ENCODE results near the gene S100A3. TPM values are rescaled to one million over a fixed set of nuclear protein-coding genes. Genes with fewer than 3 reads are reported as not detected.

Gene S100A3
- polyA plus RNA-seq, 1 donor (not counting 4 experiments of a cell fraction or from before 2014, with no cell fraction given), result 15.1 TPM

GRCh38 chr1:153553830-153554541 lies 4.9 kb upstream of the S100A3 start:
- Histone ChIP-seq H3K4me1 (ENCODE audit: control insufficient read depth, extremely low read depth, insufficient read depth, low read length) (peaks cover 31% of the 10 kb centered on the region), H3K9me1 (ENCODE audit: control insufficient read depth, extremely low read depth, insufficient read depth, low read length) (no peaks in the 10 kb centered on the region), H3K36me3 (ENCODE audit: control insufficient read depth in 2 of 2, extremely low read depth in 1 of 2, insufficient read depth in 2 of 2, low read length in 2 of 2) (peaks cover 17 to 33% of the 10 kb centered on the region in 2 experiments), H3K4me3 (ENCODE audit: control insufficient read depth in 2 of 3, extremely low read depth in 1 of 3, insufficient read depth in 2 of 3, low read depth in 1 of 3, low read length in 3 of 3) (no peak overlapping the region), H2AFZ (ENCODE audit: control insufficient read depth, low read length) (no peak overlapping the region), H3K27me3 (ENCODE audit: control insufficient read depth, extremely low read depth, insufficient read depth, low read length) (no peaks in the 10 kb centered on the region), H4K20me1 (ENCODE audit: control insufficient read depth, extremely low read depth, insufficient read depth, low read length) (no peaks in the 10 kb centered on the region), H3K9ac (ENCODE audit: control insufficient read depth, extremely low read depth, insufficient read depth, low read length) (no peak overlapping the region), H3K27ac (ENCODE audit: control insufficient read depth, insufficient read depth, low read length) (no peak overlapping the region), H3K79me2 (ENCODE audit: control insufficient read depth, insufficient read depth, low read length) (no peaks in the 10 kb centered on the region), H3K4me2 (ENCODE audit: control insufficient read depth, extremely low read depth, insufficient read depth, low read depth, low read length) (no peak overlapping the region), H3K9me3 (ENCODE audit: control insufficient read depth, low read depth, low read length) (no peaks in the 10 kb centered on the region)
- TF ChIP-seq, protein P1, sequence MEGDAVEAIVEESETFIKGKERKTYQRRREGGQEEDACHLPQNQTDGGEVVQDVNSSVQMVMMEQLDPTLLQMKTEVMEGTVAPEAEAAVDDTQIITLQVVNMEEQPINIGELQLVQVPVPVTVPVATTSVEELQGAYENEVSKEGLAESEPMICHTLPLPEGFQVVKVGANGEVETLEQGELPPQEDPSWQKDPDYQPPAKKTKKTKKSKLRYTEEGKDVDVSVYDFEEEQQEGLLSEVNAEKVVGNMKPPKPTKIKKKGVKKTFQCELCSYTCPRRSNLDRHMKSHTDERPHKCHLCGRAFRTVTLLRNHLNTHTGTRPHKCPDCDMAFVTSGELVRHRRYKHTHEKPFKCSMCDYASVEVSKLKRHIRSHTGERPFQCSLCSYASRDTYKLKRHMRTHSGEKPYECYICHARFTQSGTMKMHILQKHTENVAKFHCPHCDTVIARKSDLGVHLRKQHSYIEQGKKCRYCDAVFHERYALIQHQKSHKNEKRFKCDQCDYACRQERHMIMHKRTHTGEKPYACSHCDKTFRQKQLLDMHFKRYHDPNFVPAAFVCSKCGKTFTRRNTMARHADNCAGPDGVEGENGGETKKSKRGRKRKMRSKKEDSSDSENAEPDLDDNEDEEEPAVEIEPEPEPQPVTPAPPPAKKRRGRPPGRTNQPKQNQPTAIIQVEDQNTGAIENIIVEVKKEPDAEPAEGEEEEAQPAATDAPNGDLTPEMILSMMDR (optimal IDR thresholded peaks at IDR 0.05 in 1 of 3, IDR thresholded peaks at IDR 0.05 in 1 of 3, conservative IDR thresholded peaks at IDR 0.05 in 1 of 3; ENCODE audit: extremely low read depth in 1 of 3, insufficient read depth in 2 of 3, low read length in 3 of 3), result no peak
- TF ChIP-seq EZH2 (IDR thresholded peaks at IDR 0.05; ENCODE audit: low read length), result no peak
- no peak for FAIRE-seq
- dilution Hi-C loops (cut with MboI; ENCODE audit: extremely low pct_ligation_motif_present, low sequenced_read_pairs), result no loop called here
- DNase-seq (ENCODE audit: low read depth, low spot score), result no peak

DNA sequence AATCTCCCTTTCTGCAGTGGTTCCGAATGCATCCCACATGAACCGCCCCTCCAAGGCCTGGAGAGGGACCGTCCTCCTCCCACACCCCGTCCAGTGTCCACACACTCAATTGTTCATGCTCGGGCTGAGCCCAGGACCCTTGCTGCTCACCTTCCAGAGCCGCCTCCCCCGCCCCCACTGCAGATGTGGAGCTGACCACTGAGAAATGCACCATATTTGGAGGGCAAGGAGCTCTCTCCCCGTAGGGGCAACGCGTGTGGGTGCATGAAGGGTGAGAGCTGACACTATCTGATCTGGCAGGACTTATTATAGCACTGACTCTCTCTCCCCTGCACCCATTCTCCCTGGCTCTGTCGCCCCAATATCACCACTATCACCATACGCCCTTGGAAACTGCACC lies 4.0 kb upstream of the S100A3 start:
- FAIRE-seq, result no peak
- Histone ChIP-seq H2AFZ (ENCODE audit: control insufficient read depth, low read length) (no peak overlapping the region), H3K4me2 (ENCODE audit: control insufficient read depth, extremely low read depth, insufficient read depth, low read depth, low read length) (no peak overlapping the region), H3K4me1 (ENCODE audit: control insufficient read depth, extremely low read depth, insufficient read depth, low read length) (peaks cover 36% of the 10 kb centered on the region), H3K36me3 (ENCODE audit: control insufficient read depth in 2 of 2, extremely low read depth in 1 of 2, insufficient read depth in 2 of 2, low read length in 2 of 2) (peaks cover 15 to 33% of the 10 kb centered on the region in 2 experiments), H3K27ac (ENCODE audit: control insufficient read depth, insufficient read depth, low read length) (no peak overlapping the region), H3K79me2 (ENCODE audit: control insufficient read depth, insufficient read depth, low read length) (no peaks in the 10 kb centered on the region), H3K9me3 (ENCODE audit: control insufficient read depth, low read depth, low read length) (no peaks in the 10 kb centered on the region), H3K9ac (ENCODE audit: control insufficient read depth, extremely low read depth, insufficient read depth, low read length) (no peak overlapping the region), H3K9me1 (ENCODE audit: control insufficient read depth, extremely low read depth, insufficient read depth, low read length) (no peaks in the 10 kb centered on the region), H4K20me1 (ENCODE audit: control insufficient read depth, extremely low read depth, insufficient read depth, low read length) (no peaks in the 10 kb centered on the region), H3K27me3 (ENCODE audit: control insufficient read depth, extremely low read depth, insufficient read depth, low read length) (no peaks in the 10 kb centered on the region), H3K4me3 (ENCODE audit: control insufficient read depth in 2 of 3, extremely low read depth in 1 of 3, insufficient read depth in 2 of 3, low read depth in 1 of 3, low read length in 3 of 3) (no peak overlapping the region)
- no peak for TF ChIP-seq EZH2 (IDR thresholded peaks at IDR 0.05; ENCODE audit: low read length)
- TF ChIP-seq, protein P1 (optimal IDR thresholded peaks at IDR 0.05 in 1 of 3, IDR thresholded peaks at IDR 0.05 in 1 of 3, conservative IDR thresholded peaks at IDR 0.05 in 1 of 3; ENCODE audit: extremely low read depth in 1 of 3, insufficient read depth in 2 of 3, low read length in 3 of 3), result no peak
- DNase-seq (ENCODE audit: low read depth, low spot score), result no peak
- dilution Hi-C loops (cut with MboI; ENCODE audit: extremely low pct_ligation_motif_present, low sequenced_read_pairs), result no loop called here
